Measurements from ENCODE around the gene BTN1A1.

GRCh38 chr6:26465776-26466175 is 34.3 kb upstream of the BTN1A1 start:
- TF ChIP-seq CTCF (IDR thresholded peaks at IDR 0.05) = no peak
- TF ChIP-seq EZH2 (IDR thresholded peaks at IDR 0.05) = no peak
- TF ChIP-seq EZH2phosphoT487 (IDR thresholded peaks at IDR 0.05) = no peak
